ENCODE results near the gene PLXNA4.

GRCh38 chr7:132618956-132619305 is 42.7 kb upstream of the PLXNA4 start:
- no peak for TF ChIP-seq CTCF (IDR thresholded peaks at IDR 0.05)
- no peak for TF ChIP-seq REST (IDR thresholded peaks at IDR 0.05; ENCODE audit: insufficient read depth in 1 of 2, low read depth in 2 of 2, low read length in 1 of 2)

Data from Panc1 (cell line).